Neural cell (in vitro differentiated cells): ENCODE results near the gene POU3F1. TPM values are rescaled to one million over a fixed set of nuclear protein-coding genes. Genes with fewer than 3 reads are reported as not detected.

ENCODE experiments used
- H2AFZ ChIP-seq: fragments of 200-600, 300-800 bp; sonication (generic), shearing (Covaris generic); 2 replicates; pipeline ENCODE4 v1.6.0; 2014; ENCODE audit warnings: low read depth, mild to moderate bottlenecking, antibody characterized with exemption, low read length, moderate library complexity
- H3F3A ChIP-seq: fragments of 200-600 bp; shearing (Covaris generic); 2 replicates; pipeline ENCODE4 v1.6.1; 2016; ENCODE audit warnings: mild to moderate bottlenecking, moderate library complexity, mixed read lengths, antibody characterized with exemption, low read length; ENCODE audit not compliant: insufficient read depth, poor library complexity, severe bottlenecking
- H3K27ac ChIP-seq: fragments of 200-600, 300-800 bp; sonication (generic), shearing (Covaris generic); 2 replicates; pipeline ENCODE4 v1.5.1; 2014; ENCODE audit warnings: mild to moderate bottlenecking, low read length, moderate library complexity
- H3K27me3 ChIP-seq: fragments of 300-800, 200-600 bp; sonication (generic), shearing (Covaris generic); 2 replicates; pipeline ENCODE4 v1.6.0; 2014; ENCODE audit warnings: mild to moderate bottlenecking, low read depth, low read length, moderate library complexity; ENCODE audit not compliant: insufficient read depth
- H3K36me3 ChIP-seq: fragments of 300-800, 200-600 bp; sonication (generic), shearing (Covaris generic); 2 replicates; pipeline ENCODE4 v1.5.1; 2014; ENCODE audit warnings: mild to moderate bottlenecking, antibody characterized with exemption, low read length, moderate library complexity; ENCODE audit not compliant: insufficient read depth
- H3K4me2 ChIP-seq: fragments of 300-800, 200-600 bp; sonication (generic), shearing (Covaris generic); 2 replicates; pipeline ENCODE4 v1.6.0; 2014; ENCODE audit warnings: mild to moderate bottlenecking, low read length
- H3K4me3 ChIP-seq: fragments of 300-800, 200-600 bp; sonication (generic), shearing (Covaris generic); 2 replicates; pipeline ENCODE4 v1.5.1; 2014; ENCODE audit warnings: mild to moderate bottlenecking, low read length, moderate library complexity
- H3K79me2 ChIP-seq: fragments of 200-600 bp; shearing (Covaris generic); replicated peaks from 2 replicates; pipeline ENCODE4 v1.6.0; 2014; ENCODE audit warnings: mild to moderate bottlenecking, low read length, moderate library complexity; ENCODE audit not compliant: insufficient read depth
- H3K9ac ChIP-seq: fragments of 300-800, 200-600 bp; sonication (generic), shearing (Covaris generic); 2 replicates; pipeline ENCODE4 v1.6.1; 2016; ENCODE audit warnings: mild to moderate bottlenecking, low read length, mixed read lengths
- H3K9me2 ChIP-seq: fragments of 200-600 bp; shearing (Covaris generic); 2 replicates; pipeline ENCODE4 v1.6.1; 2016; ENCODE audit warnings: mild to moderate bottlenecking, low read length, mixed read lengths; ENCODE audit not compliant: insufficient read depth
- H3K9me3 ChIP-seq: fragments of 200-600, 300-800 bp; sonication (generic), shearing (Covaris generic); 2 replicates; pipeline ENCODE4 v1.6.1; 2016; ENCODE audit warnings: mild to moderate bottlenecking, mixed run types, low read length, moderate library complexity, mixed read lengths
- H4K20me1 ChIP-seq: fragments of 200-600 bp; shearing (Covaris generic); 2 replicates; pipeline ENCODE4 v1.6.1; 2016; ENCODE audit warnings: mild to moderate bottlenecking, mixed run types; ENCODE audit not compliant: insufficient read depth
- CTCF ChIP-seq: fragments of 450-650 bp; IDR thresholded peaks from 2 replicates; pipeline ENCODE4 v1.5.1; 2014; ENCODE audit warnings: antibody characterized with exemption, mild to moderate bottlenecking, moderate library complexity; ENCODE audit not compliant: poor library complexity, severe bottlenecking
- EP300 ChIP-seq: fragments of 450-650 bp; conservative IDR thresholded peaks from 2 replicates; pipeline ENCODE4 v1.6.1; 2014; ENCODE audit warnings: antibody characterized with exemption, mild to moderate bottlenecking, moderate library complexity; ENCODE audit not compliant: poor library complexity, severe bottlenecking
- EZH2 ChIP-seq: fragments of 200-600, 300-800 bp; shearing (Covaris generic), sonication (generic); IDR thresholded peaks from 2 replicates; pipeline ENCODE4 v1.6.1; 2014; ENCODE audit warnings: antibody characterized with exemption, low read length, borderline replicate concordance, mild to moderate bottlenecking; ENCODE audit not compliant: insufficient read depth, poor library complexity, severe bottlenecking
- MXI1 ChIP-seq: fragments of 450-650 bp; conservative IDR thresholded peaks from 2 replicates; pipeline ENCODE4 v1.6.1; 2014; ENCODE audit warnings: antibody characterized with exemption, mild to moderate bottlenecking; ENCODE audit not compliant: poor library complexity, severe bottlenecking
- POLR2AphosphoS5 ChIP-seq: IDR thresholded peaks from 2 replicates; pipeline ENCODE4 v1.6.1; 2012
- RAD21 ChIP-seq: fragments of 450-650 bp; conservative IDR thresholded peaks from 2 replicates; pipeline ENCODE4 v1.6.1; 2014; ENCODE audit warnings: antibody characterized with exemption, mild to moderate bottlenecking, moderate library complexity
- SMC3 ChIP-seq: fragments of 450-650 bp; conservative IDR thresholded peaks from 2 replicates; pipeline ENCODE4 v1.6.1; 2014; ENCODE audit warnings: antibody characterized with exemption, mild to moderate bottlenecking, moderate library complexity; ENCODE audit not compliant: poor library complexity
- TAF1 ChIP-seq: IDR thresholded peaks from 2 replicates; pipeline ENCODE4 v1.6.1; 2012; ENCODE audit warnings: low read depth
- polyA plus RNA-seq: library from polyadenylated mRNA; depleted of rRNA; stranded (reverse); fragments of >200 nt; gene quantifications from 2 replicates; pipeline ENCODE4 v1.2.3, GENCODE V29; 2014
- TF ChIP-seq, protein P1 (sequence below): IDR thresholded peaks from 2 replicates; pipeline ENCODE4 v1.6.1; 2012; ENCODE audit warnings: borderline replicate concordance

POU3F1 gene
- polyA plus RNA-seq, 1 donor from 2014 or later, result 3.1 TPM

DNA sequence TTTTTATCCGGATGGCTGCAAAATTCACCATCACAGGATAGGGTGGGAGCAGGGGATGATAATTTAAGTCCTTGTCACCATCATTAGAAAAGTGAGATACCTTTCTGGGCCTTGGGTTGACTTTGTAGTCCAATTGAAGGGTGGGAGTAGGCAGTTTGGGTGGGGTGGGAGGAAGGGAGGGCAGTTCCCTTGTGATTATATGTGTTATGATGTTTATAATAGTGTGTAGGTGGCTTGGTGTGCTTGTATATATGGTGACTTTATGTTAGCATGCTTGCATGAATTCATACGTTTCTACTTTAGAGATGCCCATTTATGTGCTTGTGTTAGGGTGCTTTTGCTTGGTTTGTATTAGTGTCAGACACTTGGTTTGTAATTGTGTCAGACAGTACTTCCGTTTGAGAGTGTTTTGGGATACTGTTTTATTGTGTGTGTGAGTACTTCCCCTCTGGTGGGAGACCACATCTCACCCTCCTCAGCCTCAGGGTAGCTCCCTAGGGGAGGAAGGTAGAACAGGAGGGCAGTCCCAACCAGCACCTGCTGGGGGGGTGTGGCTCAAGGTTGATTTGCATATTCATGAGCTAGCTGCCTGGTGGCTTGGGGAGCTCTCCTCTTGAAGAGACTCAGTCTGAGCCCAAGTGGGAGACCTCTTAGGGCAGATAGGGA is 6.3 kb upstream of the POU3F1 start:
- Histone ChIP-seq H4K20me1 (no peaks in the 10 kb centered on the region), H3F3A (no peaks in the 10 kb centered on the region), H3K36me3 (no peaks in the 10 kb centered on the region), H3K79me2 (peaks cover 6% of the 10 kb centered on the region), H3K9ac (no peak overlapping the region), H2AFZ (no peak overlapping the region), H3K9me2 (no peaks in the 10 kb centered on the region), H3K27ac (no peak overlapping the region), H3K27me3 (no peaks in the 10 kb centered on the region), H3K9me3 (no peaks in the 10 kb centered on the region), H3K4me2 (no peak overlapping the region), H3K4me3 (no peak overlapping the region)
- TF ChIP-seq MXI1, result no peak
- TF ChIP-seq CTCF, result no peak
- TF ChIP-seq, protein P1, sequence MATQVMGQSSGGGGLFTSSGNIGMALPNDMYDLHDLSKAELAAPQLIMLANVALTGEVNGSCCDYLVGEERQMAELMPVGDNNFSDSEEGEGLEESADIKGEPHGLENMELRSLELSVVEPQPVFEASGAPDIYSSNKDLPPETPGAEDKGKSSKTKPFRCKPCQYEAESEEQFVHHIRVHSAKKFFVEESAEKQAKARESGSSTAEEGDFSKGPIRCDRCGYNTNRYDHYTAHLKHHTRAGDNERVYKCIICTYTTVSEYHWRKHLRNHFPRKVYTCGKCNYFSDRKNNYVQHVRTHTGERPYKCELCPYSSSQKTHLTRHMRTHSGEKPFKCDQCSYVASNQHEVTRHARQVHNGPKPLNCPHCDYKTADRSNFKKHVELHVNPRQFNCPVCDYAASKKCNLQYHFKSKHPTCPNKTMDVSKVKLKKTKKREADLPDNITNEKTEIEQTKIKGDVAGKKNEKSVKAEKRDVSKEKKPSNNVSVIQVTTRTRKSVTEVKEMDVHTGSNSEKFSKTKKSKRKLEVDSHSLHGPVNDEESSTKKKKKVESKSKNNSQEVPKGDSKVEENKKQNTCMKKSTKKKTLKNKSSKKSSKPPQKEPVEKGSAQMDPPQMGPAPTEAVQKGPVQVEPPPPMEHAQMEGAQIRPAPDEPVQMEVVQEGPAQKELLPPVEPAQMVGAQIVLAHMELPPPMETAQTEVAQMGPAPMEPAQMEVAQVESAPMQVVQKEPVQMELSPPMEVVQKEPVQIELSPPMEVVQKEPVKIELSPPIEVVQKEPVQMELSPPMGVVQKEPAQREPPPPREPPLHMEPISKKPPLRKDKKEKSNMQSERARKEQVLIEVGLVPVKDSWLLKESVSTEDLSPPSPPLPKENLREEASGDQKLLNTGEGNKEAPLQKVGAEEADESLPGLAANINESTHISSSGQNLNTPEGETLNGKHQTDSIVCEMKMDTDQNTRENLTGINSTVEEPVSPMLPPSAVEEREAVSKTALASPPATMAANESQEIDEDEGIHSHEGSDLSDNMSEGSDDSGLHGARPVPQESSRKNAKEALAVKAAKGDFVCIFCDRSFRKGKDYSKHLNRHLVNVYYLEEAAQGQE, result no peak
- no peak for TF ChIP-seq SMC3
- no peak for TF ChIP-seq EP300
- no peak for TF ChIP-seq TAF1
- no peak for TF ChIP-seq RAD21
- TF ChIP-seq EZH2, result no peak
- TF ChIP-seq POLR2AphosphoS5, result no peak

DNA sequence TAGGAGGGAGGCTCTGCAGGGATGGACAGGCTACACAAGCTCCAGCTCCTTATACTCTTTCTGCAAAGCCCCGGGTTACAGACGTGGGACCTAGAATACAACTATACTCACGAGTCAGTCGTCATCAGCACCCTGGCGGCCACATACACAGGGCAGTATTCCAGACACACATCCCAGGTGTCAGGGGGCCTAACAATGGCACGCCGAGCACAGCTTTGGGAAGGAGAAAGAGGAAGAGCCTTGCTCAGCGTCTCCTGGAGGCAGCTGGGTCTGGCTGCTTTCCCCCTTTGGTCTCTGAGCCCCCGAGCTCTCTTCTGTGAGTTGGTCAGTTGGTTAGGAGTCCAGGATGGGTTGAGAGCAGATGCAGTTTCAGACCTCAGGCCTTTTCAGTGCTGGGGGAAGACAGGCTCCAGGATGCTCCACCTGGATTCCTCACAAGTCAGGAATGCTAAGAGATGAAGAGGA is 4.5 kb upstream of the POU3F1 start:
- no peak overlapping the region for H3K27ac ChIP-seq
- no peak for TF ChIP-seq SMC3
- TF ChIP-seq EP300, result no peak
- TF ChIP-seq TAF1, result no peak
- no peak for TF ChIP-seq CTCF
- no peak for TF ChIP-seq MXI1
- no peak for TF ChIP-seq EZH2
- no peak for TF ChIP-seq RAD21
- TF ChIP-seq, protein P1, result no peak
- no peak for TF ChIP-seq POLR2AphosphoS5
- no peaks in the 10 kb centered on the region for H4K20me1 ChIP-seq
- no peaks in the 10 kb centered on the region for H3K36me3 ChIP-seq
- H3K9ac ChIP-seq, result no peak overlapping the region
- no peaks in the 10 kb centered on the region for H3K9me2 ChIP-seq
- H3K79me2 ChIP-seq, result peaks cover 6% of the 10 kb centered on the region
- H3K9me3 ChIP-seq, result no peaks in the 10 kb centered on the region
- H3K4me3 ChIP-seq, result no peak overlapping the region
- H3K27me3 ChIP-seq, result no peaks in the 10 kb centered on the region
- no peak overlapping the region for H3K4me2 ChIP-seq
- no peak overlapping the region for H2AFZ ChIP-seq
- H3F3A ChIP-seq, result no peaks in the 10 kb centered on the region
